IMR-90 (cell line): Measurements from ENCODE around the gene WHRN.

Experiments
- BHLHE40 ChIP-seq: fragments of 150-350 bp; IDR thresholded peaks from 2 replicates; pipeline ENCODE4 v1.6.1; 2016; ENCODE audit warnings: mild to moderate bottlenecking, low read depth, low read length
- CHD1 ChIP-seq: IDR thresholded peaks from 2 replicates; pipeline ENCODE4 v1.6.1; 2012; ENCODE audit warnings: low read depth, low read length, improper control_type of control experiment
- FOS ChIP-seq: fragments of 150-350 bp; IDR thresholded peaks from 2 replicates; pipeline ENCODE4 v1.6.1; 2016; ENCODE audit warnings: low read depth, low read length
- MAFK ChIP-seq: IDR thresholded peaks from 2 replicates; pipeline ENCODE4 v1.6.1; 2012; ENCODE audit warnings: low read depth, low read length, improper control_type of control experiment
- MAZ ChIP-seq: IDR thresholded peaks from 2 replicates; pipeline ENCODE4 v1.6.1; 2012; ENCODE audit warnings: low read depth, mild to moderate bottlenecking, low read length, improper control_type of control experiment, moderate library complexity, borderline replicate concordance
- MXI1 ChIP-seq: IDR thresholded peaks from 2 replicates; pipeline ENCODE4 v1.6.1; 2012; ENCODE audit warnings: low read depth, mild to moderate bottlenecking, low read length, moderate library complexity, borderline replicate concordance
- POLR2A ChIP-seq: IDR thresholded peaks from 2 replicates; pipeline ENCODE4 v1.6.1; 2012; ENCODE audit warnings: mild to moderate bottlenecking, low read depth, low read length
- RAD21 ChIP-seq: IDR thresholded peaks from 2 replicates; pipeline ENCODE4 v1.6.1; 2012; ENCODE audit warnings: low read length, improper control_type of control experiment
- RCOR1 ChIP-seq: IDR thresholded peaks from 2 replicates; pipeline ENCODE4 v1.6.1; 2012; ENCODE audit warnings: mild to moderate bottlenecking, low read length, improper control_type of control experiment; ENCODE audit not compliant: insufficient replicate concordance
- RFX5 ChIP-seq: IDR thresholded peaks from 2 replicates; pipeline ENCODE4 v1.8.0; 2012; ENCODE audit warnings: low read depth, mild to moderate bottlenecking, low read length, moderate library complexity
- SMC3 ChIP-seq: fragments of 150-350 bp; IDR thresholded peaks from 2 replicates; pipeline ENCODE4 v1.6.1; 2016; ENCODE audit warnings: low read depth, mild to moderate bottlenecking, antibody characterized with exemption, low read length, moderate library complexity
- TF ChIP-seq, protein P1 (sequence below): conservative IDR thresholded peaks from 2 replicates; pipeline ENCODE4 v1.5.1; 2012; ENCODE audit warnings: mild to moderate bottlenecking, low read depth, low read length, improper control_type of control experiment
- TF ChIP-seq, protein P2 (sequence below): fragments of 150-350 bp; IDR thresholded peaks from 2 replicates; pipeline ENCODE4 v1.6.1; 2017; ENCODE audit warnings: mild to moderate bottlenecking, antibody characterized with exemption, low read length, low read depth

DNA sequence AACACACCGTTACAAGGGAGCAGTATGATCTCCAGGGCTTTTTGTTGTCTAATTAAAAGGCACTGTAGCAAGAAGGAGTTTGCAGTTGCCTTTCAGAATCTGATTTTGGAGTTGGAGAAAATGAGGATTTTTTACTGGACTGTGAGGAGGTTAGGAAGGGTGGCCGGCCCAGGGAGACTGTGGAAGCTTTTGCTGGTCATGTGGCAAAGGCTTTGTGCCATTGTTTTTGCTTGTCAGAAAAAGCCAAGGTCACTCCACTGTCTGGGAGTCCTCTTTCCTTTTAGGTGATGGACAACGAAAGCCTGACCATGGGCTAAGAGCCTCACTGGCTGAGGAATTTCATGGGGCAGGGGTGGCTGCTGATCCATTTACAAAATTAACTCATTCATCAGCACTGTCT lies 10.3 kb upstream of the WHRN start:
- TF ChIP-seq RCOR1 (no peak), POLR2A (no peak), MAZ (no peak), SMC3 (no peak), RFX5 (no peak), RAD21 (no peak), MXI1 (no peak), CHD1 (no peak), FOS (no peak), BHLHE40 (no peak), MAFK (no peak)
- TF ChIP-seq, protein P1, sequence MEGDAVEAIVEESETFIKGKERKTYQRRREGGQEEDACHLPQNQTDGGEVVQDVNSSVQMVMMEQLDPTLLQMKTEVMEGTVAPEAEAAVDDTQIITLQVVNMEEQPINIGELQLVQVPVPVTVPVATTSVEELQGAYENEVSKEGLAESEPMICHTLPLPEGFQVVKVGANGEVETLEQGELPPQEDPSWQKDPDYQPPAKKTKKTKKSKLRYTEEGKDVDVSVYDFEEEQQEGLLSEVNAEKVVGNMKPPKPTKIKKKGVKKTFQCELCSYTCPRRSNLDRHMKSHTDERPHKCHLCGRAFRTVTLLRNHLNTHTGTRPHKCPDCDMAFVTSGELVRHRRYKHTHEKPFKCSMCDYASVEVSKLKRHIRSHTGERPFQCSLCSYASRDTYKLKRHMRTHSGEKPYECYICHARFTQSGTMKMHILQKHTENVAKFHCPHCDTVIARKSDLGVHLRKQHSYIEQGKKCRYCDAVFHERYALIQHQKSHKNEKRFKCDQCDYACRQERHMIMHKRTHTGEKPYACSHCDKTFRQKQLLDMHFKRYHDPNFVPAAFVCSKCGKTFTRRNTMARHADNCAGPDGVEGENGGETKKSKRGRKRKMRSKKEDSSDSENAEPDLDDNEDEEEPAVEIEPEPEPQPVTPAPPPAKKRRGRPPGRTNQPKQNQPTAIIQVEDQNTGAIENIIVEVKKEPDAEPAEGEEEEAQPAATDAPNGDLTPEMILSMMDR: no peak
- TF ChIP-seq, protein P2, sequence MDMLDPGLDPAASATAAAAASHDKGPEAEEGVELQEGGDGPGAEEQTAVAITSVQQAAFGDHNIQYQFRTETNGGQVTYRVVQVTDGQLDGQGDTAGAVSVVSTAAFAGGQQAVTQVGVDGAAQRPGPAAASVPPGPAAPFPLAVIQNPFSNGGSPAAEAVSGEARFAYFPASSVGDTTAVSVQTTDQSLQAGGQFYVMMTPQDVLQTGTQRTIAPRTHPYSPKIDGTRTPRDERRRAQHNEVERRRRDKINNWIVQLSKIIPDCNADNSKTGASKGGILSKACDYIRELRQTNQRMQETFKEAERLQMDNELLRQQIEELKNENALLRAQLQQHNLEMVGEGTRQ: no peak
